Keratinocyte (primary cell): ENCODE data around the gene GTF2H4. TPM values are rescaled to one million over a fixed set of nuclear protein-coding genes. Genes with fewer than 3 reads are reported as not detected.

Experiments
- DNase-seq: peaks from one replicate; pipeline ENCODE4 v3.0.0-alpha.2; 2011; ENCODE audit warnings: low read depth, missing footprints, low spot score
- FAIRE-seq: peaks from 2 replicates; lab custom pipeline; 2011; peaks lifted over from hg19 to GRCh38; lab: Jason Lieb, UNC
- H2AFZ ChIP-seq: 2 replicates; pipeline ENCODE4 v1.6.0; 2012; ENCODE audit warnings: low read length, control low read depth, inconsistent platforms; ENCODE audit not compliant: control insufficient read depth
- H3K27ac ChIP-seq: 2 replicates; pipeline ENCODE4 v1.5.1; 2011; ENCODE audit warnings: low read length; ENCODE audit not compliant: control insufficient read depth, insufficient read depth
- H3K27me3 ChIP-seq: 3 replicates; pipeline ENCODE4 v1.6.0; 2011; ENCODE audit warnings: low read length; ENCODE audit not compliant: control insufficient read depth, insufficient read depth; ENCODE audit errors: extremely low read depth
- H3K36me3 ChIP-seq, 2 experiments: 2 replicates in 1 of 2; 3 replicates in 1 of 2; pipeline ENCODE4 v1.5.1; 2011; ENCODE audit warnings: low read length in 2 of 2, mild to moderate bottlenecking in 1 of 2; ENCODE audit not compliant: control insufficient read depth in 2 of 2, insufficient read depth in 2 of 2; ENCODE audit errors: extremely low read depth in 1 of 2
- H3K4me1 ChIP-seq: 3 replicates; pipeline ENCODE4 v1.5.1; 2011; ENCODE audit warnings: low read length; ENCODE audit not compliant: control insufficient read depth, insufficient read depth; ENCODE audit errors: extremely low read depth
- H3K4me2 ChIP-seq: 3 replicates; pipeline ENCODE4 v1.6.0; 2011; ENCODE audit warnings: low read depth, low read length; ENCODE audit not compliant: control insufficient read depth, insufficient read depth; ENCODE audit errors: extremely low read depth
- H3K4me3 ChIP-seq, 3 experiments: fragments of 200-600 bp in 1 of 3; sonication (generic) in 1 of 3; 2 replicates in 2 of 3; 3 replicates in 1 of 3; pipeline ENCODE4 v1.5.1; 2011 to 2016; ENCODE audit warnings: low read length in 3 of 3, mild to moderate bottlenecking in 3 of 3, control low read depth in 2 of 3, inconsistent platforms in 1 of 3, low read depth in 1 of 3, mixed read lengths in 1 of 3, mixed run types in 1 of 3, moderate library complexity in 1 of 3; ENCODE audit not compliant: control insufficient read depth in 2 of 3, insufficient read depth in 2 of 3; ENCODE audit errors: extremely low read depth in 1 of 3
- H3K79me2 ChIP-seq: 2 replicates; pipeline ENCODE4 v1.6.0; 2012; ENCODE audit warnings: low read length; ENCODE audit not compliant: control insufficient read depth, insufficient read depth
- H3K9ac ChIP-seq: 3 replicates; pipeline ENCODE4 v1.6.0; 2011; ENCODE audit warnings: low read length; ENCODE audit not compliant: control insufficient read depth, insufficient read depth; ENCODE audit errors: extremely low read depth
- H3K9me1 ChIP-seq: 3 replicates; pipeline ENCODE4 v1.6.0; 2011; ENCODE audit warnings: low read length; ENCODE audit not compliant: control insufficient read depth, insufficient read depth; ENCODE audit errors: extremely low read depth
- H3K9me3 ChIP-seq: 2 replicates; pipeline ENCODE4 v1.5.1; 2012; ENCODE audit warnings: low read depth, low read length; ENCODE audit not compliant: control insufficient read depth
- H4K20me1 ChIP-seq: 3 replicates; pipeline ENCODE4 v1.6.0; 2011; ENCODE audit warnings: low read length; ENCODE audit not compliant: control insufficient read depth, insufficient read depth; ENCODE audit errors: extremely low read depth
- CTCF ChIP-seq, 3 experiments: IDR thresholded peaks in 1 of 3; conservative IDR thresholded peaks in 1 of 3; optimal IDR thresholded peaks in 1 of 3; 2 replicates in 2 of 3; 3 replicates in 1 of 3; pipeline versions ENCODE3 to v1.5.1; 2011; ENCODE audit warnings: low read length in 3 of 3, mild to moderate bottlenecking in 3 of 3, moderate library complexity in 2 of 3, control low read depth in 1 of 3, inconsistent platforms in 1 of 3; ENCODE audit not compliant: insufficient read depth in 2 of 3; ENCODE audit errors: extremely low read depth in 1 of 3
- EZH2 ChIP-seq: IDR thresholded peaks from one replicate; pipeline ENCODE4 v1.6.1; 2012; ENCODE audit warnings: inconsistent platforms, mild to moderate bottlenecking, low read length, moderate library complexity
- dilution Hi-C: fragments of 300-500 bp; cut with MboI; formaldehyde crosslinking; loops from one replicate; pipeline ENCODE4 v1.7.0; 2020; ENCODE audit warnings: low sequenced_read_pairs; ENCODE audit not compliant: extremely low pct_ligation_motif_present
- polyA plus RNA-seq, 5 experiments: library from polyadenylated mRNA; depleted of rRNA in 3 of 5; stranded (reverse) in 3 of 5; stranded (forward) in 1 of 5; unstranded in 1 of 5; fragments of >200 nt; gene quantifications; 1 replicate in 1 of 5; 2 replicates in 3 of 5; 3 replicates in 1 of 5; pipeline versions ENCODE4 v1.2.1 to v1.2.3, GENCODE V29; 2011 to 2012; ENCODE audit warnings: missing spikeins in 2 of 5, low read depth in 1 of 5, low replicate concordance in 1 of 5

The GTF2H4 gene
- polyA plus RNA-seq, 1 donor (not counting 4 experiments of a cell fraction or from before 2014, with no cell fraction given): 38.7 TPM

GRCh38 chr6:30898750-30899360, 9.2 kb upstream of the GTF2H4 start:
- FAIRE-seq (no peak), DNase-seq (no peak)
- H3K27ac ChIP-seq: no peak overlapping the region
- peaks cover 51 to 55% of the 10 kb centered on the region in 2 experiments for H3K36me3 ChIP-seq
- H4K20me1 ChIP-seq: peaks cover 3% of the 10 kb centered on the region
- no peak overlapping the region for H2AFZ ChIP-seq
- no peak overlapping the region for H3K4me3 ChIP-seq
- no peak overlapping the region for H3K9ac ChIP-seq
- TF ChIP-seq EZH2: no peak
- no peak for TF ChIP-seq CTCF (optimal IDR thresholded peaks at IDR 0.05 in 1 of 3, IDR thresholded peaks at IDR 0.05 in 1 of 3, conservative IDR thresholded peaks at IDR 0.05 in 1 of 3; ENCODE audit: extremely low read depth in 1 of 3, insufficient read depth in 2 of 3, low read length in 3 of 3)
- no peaks in the 10 kb centered on the region for H3K9me3 ChIP-seq
- H3K27me3 ChIP-seq: no peaks in the 10 kb centered on the region
- peaks cover 9% of the 10 kb centered on the region for H3K4me1 ChIP-seq
- H3K9me1 ChIP-seq: no peaks in the 10 kb centered on the region
- dilution Hi-C loops: no loop called here
- H3K4me2 ChIP-seq: no peak overlapping the region
- peaks cover 10% of the 10 kb centered on the region for H3K79me2 ChIP-seq

- H3K79me2 ChIP-seq: no peaks in the 10 kb centered on the region
- H2AFZ ChIP-seq: no peak overlapping the region
- H3K9ac ChIP-seq: no peak overlapping the region
- peaks cover 33 to 41% of the 10 kb centered on the region in 2 experiments for H3K36me3 ChIP-seq
- no peaks in the 10 kb centered on the region for H3K27me3 ChIP-seq
- no peak overlapping the region for H3K4me2 ChIP-seq
- no peak overlapping the region for H3K27ac ChIP-seq
- H3K4me3 ChIP-seq: no peak overlapping the region
- TF ChIP-seq CTCF (optimal IDR thresholded peaks at IDR 0.05 in 1 of 3, IDR thresholded peaks at IDR 0.05 in 1 of 3, conservative IDR thresholded peaks at IDR 0.05 in 1 of 3; ENCODE audit: extremely low read depth in 1 of 3, insufficient read depth in 2 of 3, low read length in 3 of 3): no peak
- no peak for TF ChIP-seq EZH2
- no peak for DNase-seq
- H3K9me3 ChIP-seq: no peaks in the 10 kb centered on the region
- H3K9me1 ChIP-seq: no peaks in the 10 kb centered on the region
- H4K20me1 ChIP-seq: no peaks in the 10 kb centered on the region
- peaks cover 9% of the 10 kb centered on the region for H3K4me1 ChIP-seq
- dilution Hi-C loops: no loop called here
- FAIRE-seq: no peak
Measured at GRCh38 chr6:30900863-30901417, 7.1 kb upstream of the GTF2H4 start.
